PC-3 (cell line): Measurements from ENCODE around the gene UCK1.

Experiments used
- EZH2 ChIP-seq: fragments of 300-600 bp; sonication (generic); IDR thresholded peaks from one replicate; pipeline ENCODE4 v1.6.1; 2017; ENCODE audit warnings: antibody characterized with exemption, mild to moderate bottlenecking, low read length; ENCODE audit not compliant: unreplicated experiment
- EZH2phosphoT487 ChIP-seq: fragments of 300-600 bp; sonication (generic); IDR thresholded peaks from 2 replicates; pipeline ENCODE4 v1.6.1; 2018; ENCODE audit warnings: mild to moderate bottlenecking, antibody characterized with exemption, low read length, borderline replicate concordance

DNA sequence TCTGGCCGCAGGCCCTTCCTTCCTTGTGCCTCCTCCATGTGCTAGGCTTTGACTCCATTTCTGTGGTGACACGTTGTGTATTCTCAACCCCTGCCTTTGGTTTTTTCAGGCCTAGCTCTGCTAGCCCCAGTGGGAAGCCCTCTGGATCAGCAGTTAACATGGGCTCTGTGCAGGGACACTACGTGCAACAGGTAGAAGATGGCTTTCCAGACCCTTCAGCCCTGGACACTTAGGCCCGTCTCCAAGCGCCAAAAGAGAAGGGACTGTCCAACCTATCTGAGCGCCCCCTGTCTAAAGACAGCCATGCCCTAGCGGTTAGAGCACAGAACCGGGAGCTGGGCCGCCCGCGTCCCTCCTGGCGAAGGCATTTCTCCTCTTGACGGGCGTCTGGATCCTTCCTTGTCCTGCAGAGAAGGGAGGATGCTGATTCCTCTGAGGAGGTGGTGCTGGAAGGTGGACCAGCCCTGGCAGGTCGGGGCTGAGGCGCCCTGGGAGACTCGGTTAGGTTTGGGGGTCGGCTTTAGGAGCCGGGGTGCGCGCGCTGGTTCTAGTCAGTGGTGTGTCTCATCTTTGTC lies 36.7 kb downstream of the UCK1 start:
- TF ChIP-seq EZH2 (no peak), EZH2phosphoT487 (no peak)
